ENCODE measurements around the gene NOP53.

GRCh38 chr19:47760632-47760999, 15.3 kb downstream of the NOP53 start:
- TF ChIP-seq POLR2A (IDR thresholded peaks at IDR 0.05; ENCODE audit: low read depth, low read length) (0 out of 2 replicates have a peak, but pooled peaks have one; percentile 3), TAF1 (IDR thresholded peaks at IDR 0.05; ENCODE audit: low read depth, low read length) (no peak), POLR2AphosphoS5 (IDR thresholded peaks at IDR 0.05; ENCODE audit: low read depth, low read length) (no peak), SPI1 (IDR thresholded peaks at IDR 0.05; ENCODE audit: low read depth, low read length) (no peak)

All from GM12891 (cell line).